NK-92 (cell line): ENCODE data around the gene ST6GALNAC6.
"Not testable (repeated sequence)": the region's sequence is repeated elsewhere in the genome, so short reads cannot be mapped to it uniquely, and the experiment has no call there.

ENCODE experiments used
- DNase-seq: peaks from one replicate; lab custom pipeline; 2025; ENCODE audit not compliant: unreplicated experiment; lab: John Stamatoyannopoulos, UW

Gene ST6GALNAC6

GRCh38 chr9:127895811-127896210 is 3.6 kb downstream of the ST6GALNAC6 start:
- DNase-seq = no peak

- DNase-seq = no peak
These were observed 6.0 kb downstream of the ST6GALNAC6 start for GRCh38 chr9:127893392-127893791.

GRCh38 chr9:127892831-127893230 is 6.6 kb downstream of the ST6GALNAC6 start:
- no peak for DNase-seq

GRCh38 chr9:127890053-127890452 is 9.3 kb downstream of the ST6GALNAC6 start:
- no peak for DNase-seq

- DNase-seq = no peak
These were observed 11.6 kb downstream of the ST6GALNAC6 start for GRCh38 chr9:127887792-127888191.

GRCh38 chr9:127886401-127886972 is 12.9 kb downstream of the ST6GALNAC6 start:
- no peak for DNase-seq

GRCh38 chr9:127885508-127886281 is 13.7 kb downstream of the ST6GALNAC6 start:
- no peak for DNase-seq

GRCh38 chr9:127884976-127885490 is 14.4 kb downstream of the ST6GALNAC6 start:
- DNase-seq = no peak

GRCh38 chr9:127884427-127884911 is 14.9 kb downstream of the ST6GALNAC6 start:
- no peak for DNase-seq

GRCh38 chr9:127883959-127884358 is 15.4 kb downstream of the ST6GALNAC6 start:
- DNase-seq = no peak

- not testable (repeated sequence) for DNase-seq
These were observed 17.7 kb downstream of the ST6GALNAC6 start for GRCh38 chr9:127881715-127882114.

GRCh38 chr9:127880143-127880542 is 19.3 kb downstream of the ST6GALNAC6 start:
- no peak for DNase-seq

- no peak for DNase-seq
These were observed 20.6 kb downstream of the ST6GALNAC6 start for GRCh38 chr9:127878652-127879390.

GRCh38 chr9:127878001-127878651 is 21.3 kb downstream of the ST6GALNAC6 start:
- DNase-seq = no peak

GRCh38 chr9:127877566-127877998 is 21.8 kb downstream of the ST6GALNAC6 start, which contains the start of gene AK1:
AK1 (minus strand) TSS chr9:127877675; CDS start chr9:127874617, 3,058 bp downstream.
- DNase-seq = no peak

- no peak for DNase-seq
These were observed 22.4 kb downstream of the ST6GALNAC6 start for GRCh38 chr9:127876764-127877562.

- DNase-seq = no peak
These were observed 23.2 kb downstream of the ST6GALNAC6 start for GRCh38 chr9:127876026-127876763.

GRCh38 chr9:127875306-127875966 is 24.0 kb downstream of the ST6GALNAC6 start:
- no peak for DNase-seq
